Renal pelvis (tissue), 4 donors: ENCODE results near the gene SLC26A5. TPM values are rescaled to one million over a fixed set of nuclear protein-coding genes. Genes with fewer than 3 reads are reported as not detected.

Source experiments
- DNase-seq: peaks from one replicate; pipeline ENCODE4 v3.0.0-alpha.2; 2013
- polyA plus RNA-seq, 3 donors: library from polyadenylated mRNA; unstranded; fragments of 120-200 nt; gene quantifications; one replicate each; pipeline ENCODE4 v1.2.1, GENCODE V29; 2013; ENCODE audit not compliant: insufficient read length in 3 of 3

Gene SLC26A5
- polyA plus RNA-seq, 3 donors = 0.09 to 0.81 (median 0.51) TPM

GRCh38 chr7:103348452-103348851, 97.6 kb downstream of the SLC26A5 start:
- no peak for DNase-seq

DNA sequence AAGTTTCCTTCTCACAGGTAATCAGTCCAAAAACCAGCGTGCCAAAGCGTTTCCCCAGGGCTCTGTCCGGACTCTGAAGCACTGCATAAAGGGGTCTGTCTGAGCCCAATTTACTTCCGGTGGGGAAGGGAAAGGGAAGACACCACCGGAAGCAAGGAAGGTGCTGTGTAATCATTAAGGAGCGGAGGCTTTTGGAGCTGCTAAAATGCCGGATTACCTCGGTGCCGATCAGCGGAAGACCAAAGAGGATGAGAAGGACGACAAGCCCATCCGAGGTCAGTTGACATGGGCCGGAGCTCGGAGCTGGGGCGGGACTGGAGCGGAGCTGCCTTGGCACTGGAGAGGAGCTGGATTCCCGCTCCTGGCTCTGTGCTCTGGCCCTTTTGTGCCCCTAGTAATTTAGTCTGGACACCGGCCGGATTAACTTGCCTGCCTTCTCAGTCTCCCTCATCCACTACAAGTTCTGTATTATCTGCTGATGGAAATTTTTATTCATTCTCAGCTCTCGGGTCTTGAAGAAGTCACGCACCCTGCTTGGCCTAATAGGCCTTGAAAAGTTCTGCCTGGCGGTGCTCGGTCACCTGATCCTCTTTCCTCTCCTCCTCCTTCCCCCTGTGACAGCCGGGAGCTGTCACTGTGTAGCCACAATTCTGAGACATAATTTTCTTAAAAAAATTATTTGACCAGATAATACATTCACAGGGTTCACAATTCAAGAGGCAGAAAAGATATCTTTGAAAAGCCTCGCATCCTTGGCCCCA, 98.3 kb downstream of the SLC26A5 start, which contains the start of gene PSMC2:
TSS of gene PSMC2 (plus strand) at position 137 of the 761 bp plus-strand sequence. CDS start at position 206, 69 bp downstream.
- peak; percentile 95 for DNase-seq

GRCh38 chr7:103346396-103346795, 99.6 kb downstream of the SLC26A5 start:
- no peak for DNase-seq

DNA sequence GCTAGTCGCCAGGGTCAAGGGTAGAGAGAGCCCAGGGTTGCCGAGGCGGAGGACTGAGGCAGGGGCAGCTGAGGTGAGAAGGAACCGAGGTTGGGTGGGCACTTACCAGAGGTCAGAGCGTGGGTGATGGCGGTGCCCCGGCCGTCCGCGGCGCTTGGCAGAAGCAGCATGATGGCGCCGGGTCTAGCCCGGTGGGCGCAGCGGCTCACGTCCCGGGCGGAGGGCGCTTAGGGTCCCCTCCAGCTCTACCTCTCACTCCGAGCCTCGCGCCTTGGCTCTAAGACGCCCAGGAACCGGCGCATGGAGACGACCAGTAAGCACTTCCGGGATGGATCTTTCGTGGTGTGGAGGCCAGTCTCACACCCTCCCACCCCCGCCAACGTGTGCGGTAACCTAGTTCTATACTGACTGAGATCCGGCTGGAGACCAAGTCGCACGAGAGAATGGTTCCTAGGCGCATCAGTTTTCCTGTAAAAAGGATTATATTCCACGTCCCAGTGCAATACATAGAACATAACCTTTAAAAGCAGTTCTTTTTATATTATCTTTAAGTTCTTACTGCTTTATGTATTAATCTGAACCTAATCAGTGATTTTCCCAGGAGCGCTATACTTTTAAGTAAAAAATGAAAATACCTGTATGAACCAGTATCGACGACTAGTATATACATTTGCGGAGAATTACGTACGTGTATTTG, 101.4 kb downstream of the SLC26A5 start, which contains the start of gene DNAJC2:
TSS of gene DNAJC2 (minus strand) at position 315 of the 697 bp plus-strand sequence. CDS start at position 170, 145 bp downstream.
- DNase-seq = peak; percentile 92

- peak; percentile 15 for DNase-seq
Measured at GRCh38 chr7:103343758-103344452, 102.1 kb downstream of the SLC26A5 start.

DNA sequence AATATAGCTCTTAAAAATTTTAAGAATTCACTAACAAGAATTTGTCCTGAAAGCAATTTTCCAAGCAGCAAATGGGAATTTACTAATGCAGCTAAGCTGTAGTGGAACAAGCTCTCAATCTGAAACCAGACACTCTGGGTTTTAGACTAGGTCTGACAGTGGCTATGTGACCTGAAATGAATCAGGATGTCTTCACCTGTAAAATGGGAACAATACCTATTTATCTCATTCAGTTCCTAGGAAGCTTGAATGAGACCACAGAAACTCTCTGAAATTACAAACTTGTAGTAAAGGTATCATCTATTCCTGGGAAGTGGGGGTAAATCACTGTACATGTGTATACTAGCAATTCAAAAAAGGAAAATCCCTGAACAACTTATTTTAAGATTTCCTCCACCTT, 102.7 kb downstream of the SLC26A5 start:
- DNase-seq = no peak

GRCh38 chr7:103341466-103341865, 104.5 kb downstream of the SLC26A5 start:
- DNase-seq = no peak

- DNase-seq = no peak
Measured at GRCh38 chr7:103338864-103339263, 107.1 kb downstream of the SLC26A5 start.

DNA sequence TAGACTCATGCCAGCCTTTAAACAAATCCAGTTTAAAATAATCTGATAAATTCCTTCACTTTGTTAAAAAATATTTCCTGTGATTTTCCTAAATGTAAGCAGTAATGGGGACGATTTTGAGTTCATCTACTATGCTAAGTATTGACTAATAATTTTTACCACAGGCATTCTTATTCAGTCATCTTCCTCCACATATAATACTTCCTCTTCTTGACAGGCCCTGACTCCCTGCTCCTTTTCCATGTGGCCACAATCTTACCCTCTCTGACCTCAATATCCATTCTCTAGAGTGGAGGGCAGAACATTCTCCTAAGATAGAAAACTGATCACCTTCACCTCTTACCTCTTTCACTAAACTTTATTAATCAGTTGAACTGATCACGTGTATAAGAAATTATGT, 109.2 kb downstream of the SLC26A5 start:
- DNase-seq = no peak

GRCh38 chr7:103325744-103326143, 120.3 kb downstream of the SLC26A5 start:
- no peak for DNase-seq

Other genes with a start within 250 kb of the SLC26A5 start
- gene PMPCB, start 148.8 kb downstream of the SLC26A5 start, polyA plus RNA-seq = 100 to 1,000 TPM in 1 of 3 donors, 10 to 100 TPM in 2; 91.8 to 103 (median 97.0) TPM
- 10 to 100 TPM; 43.8 to 44.4 (median 44.0) TPM for gene DNAJC2, start 101.4 kb downstream of the SLC26A5 start, polyA plus RNA-seq
- gene PSMC2, start 98.6 kb downstream of the SLC26A5 start, polyA plus RNA-seq = 100 to 1,000 TPM; 107 to 119 (median 112) TPM